GM21381 (cell line): ENCODE results near the gene MRPL39.

ENCODE experiments used
- ATAC-seq: cut with Tn5 transposase; IDR thresholded peaks from one replicate; pipeline ENCODE4 v1.9.1; 2021; ENCODE audit warnings: mild to moderate bottlenecking, moderate library complexity; ENCODE audit not compliant: unreplicated experiment

The MRPL39 gene

GRCh38 chr21:25569711-25570110 lies 37.6 kb downstream of the MRPL39 start:
- no peak for ATAC-seq

- no peak for ATAC-seq
Measured at GRCh38 chr21:25569084-25569483, 38.2 kb downstream of the MRPL39 start.

GRCh38 chr21:25568246-25568645 lies 39.0 kb downstream of the MRPL39 start:
- no peak for ATAC-seq

- no peak for ATAC-seq
Measured at GRCh38 chr21:25567472-25567871, 39.8 kb downstream of the MRPL39 start.

GRCh38 chr21:25566645-25567044 lies 40.6 kb downstream of the MRPL39 start:
- no peak for ATAC-seq

GRCh38 chr21:25565272-25566211 lies 41.7 kb downstream of the MRPL39 start:
- ATAC-seq: no peak

GRCh38 chr21:25564349-25564948 lies 42.8 kb downstream of the MRPL39 start:
- no peak for ATAC-seq

GRCh38 chr21:25563361-25564116 lies 43.7 kb downstream of the MRPL39 start:
- peak; percentile 22 for ATAC-seq

GRCh38 chr21:25562660-25563059 lies 44.6 kb downstream of the MRPL39 start:
- no peak for ATAC-seq

GRCh38 chr21:25561668-25562641 lies 45.3 kb downstream of the MRPL39 start:
- ATAC-seq: peak; percentile 36

- no peak for ATAC-seq
Measured at GRCh38 chr21:25560891-25561290, 46.4 kb downstream of the MRPL39 start.

GRCh38 chr21:25560271-25560685 lies 47.0 kb downstream of the MRPL39 start:
- no peak for ATAC-seq

- ATAC-seq: no peak
Measured at GRCh38 chr21:25559746-25560145, 47.5 kb downstream of the MRPL39 start.

GRCh38 chr21:25558123-25558522 lies 49.2 kb downstream of the MRPL39 start:
- ATAC-seq: no peak

GRCh38 chr21:25557180-25557579 lies 50.1 kb downstream of the MRPL39 start:
- no peak for ATAC-seq

- ATAC-seq: no peak
Measured at GRCh38 chr21:25556091-25556490, 51.2 kb downstream of the MRPL39 start.

- ATAC-seq: no peak
Measured at GRCh38 chr21:25555492-25555891, 51.8 kb downstream of the MRPL39 start.

GRCh38 chr21:25552856-25553255 lies 54.4 kb downstream of the MRPL39 start:
- ATAC-seq: no peak

- ATAC-seq: no peak
Measured at GRCh38 chr21:25551569-25551968, 55.7 kb downstream of the MRPL39 start.

GRCh38 chr21:25550352-25551120 lies 56.7 kb downstream of the MRPL39 start:
- ATAC-seq: no peak
